ENCODE results near the gene CTRL.

The CTRL gene

GRCh38 chr16:67914758-67915495 lies 16.7 kb downstream of the CTRL start:
- Histone ChIP-seq H3K4me1 (ENCODE audit: control insufficient read depth, insufficient read depth, low read length, poor library complexity, severe bottlenecking) (no peaks in the 10 kb centered on the region), H3K27ac (ENCODE audit: insufficient read depth, low read length, poor library complexity, severe bottlenecking) (no peak overlapping the region)

GRCh38 chr16:67910158-67910557 lies 21.5 kb downstream of the CTRL start:
- H3K36me3 ChIP-seq (ENCODE audit: control insufficient read depth, insufficient read depth, low read length): peaks cover 13% of the 10 kb centered on the region
- H3K4me1 ChIP-seq (ENCODE audit: control insufficient read depth, insufficient read depth, low read length, poor library complexity, severe bottlenecking): no peaks in the 10 kb centered on the region
- no peaks in the 10 kb centered on the region for H3K9me3 ChIP-seq (ENCODE audit: control insufficient read depth, low read length)
- no peaks in the 10 kb centered on the region for H3K27me3 ChIP-seq (replicated peaks; ENCODE audit: control insufficient read depth, insufficient read depth, low read length, poor library complexity, severe bottlenecking)
- no peak overlapping the region for H3K4me3 ChIP-seq (ENCODE audit: insufficient read depth, low read depth, low read length, poor library complexity, severe bottlenecking)
- no peak for DNase-seq
- no peak overlapping the region for H3K27ac ChIP-seq (ENCODE audit: insufficient read depth, low read length, poor library complexity, severe bottlenecking)

More at GRCh38 chr16:67914758-67915495, 16.7 kb downstream of the CTRL start:
- peaks cover 5% of the 10 kb centered on the region for H3K36me3 ChIP-seq (ENCODE audit: control insufficient read depth, insufficient read depth, low read length)
- no peak overlapping the region for H3K4me3 ChIP-seq (ENCODE audit: insufficient read depth, low read depth, low read length, poor library complexity, severe bottlenecking)
- no peaks in the 10 kb centered on the region for H3K27me3 ChIP-seq (replicated peaks; ENCODE audit: control insufficient read depth, insufficient read depth, low read length, poor library complexity, severe bottlenecking)
- H3K9me3 ChIP-seq (ENCODE audit: control insufficient read depth, low read length): no peaks in the 10 kb centered on the region
- no peak for DNase-seq

GRCh38 chr16:67909056-67909742 lies 22.5 kb downstream of the CTRL start:
- peaks cover 13% of the 10 kb centered on the region for H3K36me3 ChIP-seq (ENCODE audit: control insufficient read depth, insufficient read depth, low read length)
- H3K27ac ChIP-seq (ENCODE audit: insufficient read depth, low read length, poor library complexity, severe bottlenecking): no peak overlapping the region
- H3K4me3 ChIP-seq (ENCODE audit: insufficient read depth, low read depth, low read length, poor library complexity, severe bottlenecking): no peak overlapping the region
- no peaks in the 10 kb centered on the region for H3K9me3 ChIP-seq (ENCODE audit: control insufficient read depth, low read length)
- no peaks in the 10 kb centered on the region for H3K4me1 ChIP-seq (ENCODE audit: control insufficient read depth, insufficient read depth, low read length, poor library complexity, severe bottlenecking)
- DNase-seq: no peak
- H3K27me3 ChIP-seq (replicated peaks; ENCODE audit: control insufficient read depth, insufficient read depth, low read length, poor library complexity, severe bottlenecking): no peaks in the 10 kb centered on the region

GRCh38 chr16:67907397-67908180 lies 24.1 kb downstream of the CTRL start:
- Histone ChIP-seq H3K4me1 (ENCODE audit: control insufficient read depth, insufficient read depth, low read length, poor library complexity, severe bottlenecking) (no peaks in the 10 kb centered on the region), H3K27me3 (replicated peaks; ENCODE audit: control insufficient read depth, insufficient read depth, low read length, poor library complexity, severe bottlenecking) (no peaks in the 10 kb centered on the region), H3K27ac (ENCODE audit: insufficient read depth, low read length, poor library complexity, severe bottlenecking) (no peak overlapping the region), H3K9me3 (ENCODE audit: control insufficient read depth, low read length) (no peaks in the 10 kb centered on the region), H3K36me3 (ENCODE audit: control insufficient read depth, insufficient read depth, low read length) (peaks cover 13% of the 10 kb centered on the region), H3K4me3 (ENCODE audit: insufficient read depth, low read depth, low read length, poor library complexity, severe bottlenecking) (no peak overlapping the region)
- no peak for DNase-seq

- DNase-seq: no peak
- no peaks in the 10 kb centered on the region for H3K36me3 ChIP-seq (ENCODE audit: control insufficient read depth, insufficient read depth, low read length)
- no peak overlapping the region for H3K4me3 ChIP-seq (ENCODE audit: insufficient read depth, low read depth, low read length, poor library complexity, severe bottlenecking)
- no peaks in the 10 kb centered on the region for H3K9me3 ChIP-seq (ENCODE audit: control insufficient read depth, low read length)
- no peaks in the 10 kb centered on the region for H3K27me3 ChIP-seq (replicated peaks; ENCODE audit: control insufficient read depth, insufficient read depth, low read length, poor library complexity, severe bottlenecking)
- H3K4me1 ChIP-seq (ENCODE audit: control insufficient read depth, insufficient read depth, low read length, poor library complexity, severe bottlenecking): no peaks in the 10 kb centered on the region
- no peak overlapping the region for H3K27ac ChIP-seq (ENCODE audit: insufficient read depth, low read length, poor library complexity, severe bottlenecking)
Measured at GRCh38 chr16:67902831-67903230, 28.8 kb downstream of the CTRL start.

GRCh38 chr16:67901734-67902133 lies 29.9 kb downstream of the CTRL start:
- H3K27me3 ChIP-seq (replicated peaks; ENCODE audit: control insufficient read depth, insufficient read depth, low read length, poor library complexity, severe bottlenecking): no peaks in the 10 kb centered on the region
- H3K36me3 ChIP-seq (ENCODE audit: control insufficient read depth, insufficient read depth, low read length): no peaks in the 10 kb centered on the region
- DNase-seq: no peak
- H3K9me3 ChIP-seq (ENCODE audit: control insufficient read depth, low read length): no peaks in the 10 kb centered on the region
- H3K4me3 ChIP-seq (ENCODE audit: insufficient read depth, low read depth, low read length, poor library complexity, severe bottlenecking): no peak overlapping the region
- no peak overlapping the region for H3K27ac ChIP-seq (ENCODE audit: insufficient read depth, low read length, poor library complexity, severe bottlenecking)
- no peaks in the 10 kb centered on the region for H3K4me1 ChIP-seq (ENCODE audit: control insufficient read depth, insufficient read depth, low read length, poor library complexity, severe bottlenecking)

GRCh38 chr16:67897231-67897630 lies 34.4 kb downstream of the CTRL start:
- no peak overlapping the region for H3K4me3 ChIP-seq (ENCODE audit: insufficient read depth, low read depth, low read length, poor library complexity, severe bottlenecking)
- H3K9me3 ChIP-seq (ENCODE audit: control insufficient read depth, low read length): no peaks in the 10 kb centered on the region
- H3K4me1 ChIP-seq (ENCODE audit: control insufficient read depth, insufficient read depth, low read length, poor library complexity, severe bottlenecking): peaks cover 17% of the 10 kb centered on the region
- no peak overlapping the region for H3K27ac ChIP-seq (ENCODE audit: insufficient read depth, low read length, poor library complexity, severe bottlenecking)
- no peaks in the 10 kb centered on the region for H3K36me3 ChIP-seq (ENCODE audit: control insufficient read depth, insufficient read depth, low read length)
- no peak for DNase-seq
- no peaks in the 10 kb centered on the region for H3K27me3 ChIP-seq (replicated peaks; ENCODE audit: control insufficient read depth, insufficient read depth, low read length, poor library complexity, severe bottlenecking)

GRCh38 chr16:67893743-67894399 lies 37.8 kb downstream of the CTRL start:
- Histone ChIP-seq H3K27me3 (replicated peaks; ENCODE audit: control insufficient read depth, insufficient read depth, low read length, poor library complexity, severe bottlenecking) (no peaks in the 10 kb centered on the region), H3K27ac (ENCODE audit: insufficient read depth, low read length, poor library complexity, severe bottlenecking) (peak overlapping the region; percentile 85), H3K36me3 (ENCODE audit: control insufficient read depth, insufficient read depth, low read length) (no peaks in the 10 kb centered on the region), H3K9me3 (ENCODE audit: control insufficient read depth, low read length) (no peaks in the 10 kb centered on the region), H3K4me1 (ENCODE audit: control insufficient read depth, insufficient read depth, low read length, poor library complexity, severe bottlenecking) (peaks cover 17% of the 10 kb centered on the region), H3K4me3 (ENCODE audit: insufficient read depth, low read depth, low read length, poor library complexity, severe bottlenecking) (peak overlapping the region; percentile 92)
- no peak for DNase-seq

GRCh38 chr16:67892899-67893742 lies 38.5 kb downstream of the CTRL start, which contains the start of gene PSKH1:
PSKH1 (plus strand) TSS chr16:67893254; CDS start chr16:67908750, 15,496 bp downstream.
- Histone ChIP-seq H3K27ac (ENCODE audit: insufficient read depth, low read length, poor library complexity, severe bottlenecking) (peak within 1 kb of the TSS; percentile 85), H3K27me3 (replicated peaks; ENCODE audit: control insufficient read depth, insufficient read depth, low read length, poor library complexity, severe bottlenecking) (no peaks in the 10 kb centered on the region), H3K9me3 (ENCODE audit: control insufficient read depth, low read length) (no peaks in the 10 kb centered on the region), H3K36me3 (ENCODE audit: control insufficient read depth, insufficient read depth, low read length) (no peaks in the 10 kb centered on the region), H3K4me3 (ENCODE audit: insufficient read depth, low read depth, low read length, poor library complexity, severe bottlenecking) (peak within 1 kb of the TSS; percentile 92), H3K4me1 (ENCODE audit: control insufficient read depth, insufficient read depth, low read length, poor library complexity, severe bottlenecking) (peaks cover 17% of the 10 kb centered on the region)
- DNase-seq: peak; percentile 89 to 93 (median 90)
